IMR-90 (cell line): Measurements from ENCODE around the gene SMAD2. TPM values are rescaled to one million over a fixed set of nuclear protein-coding genes. Genes with fewer than 3 reads are reported as not detected.

Source experiments
- ATAC-seq: fragments of 200-7000 bp; cut with Tn5 transposase; 2 replicates; pipeline ENCODE4 v1.9.1; 2020; ENCODE audit warnings: low read depth, mild to moderate bottlenecking, moderate library complexity
- BruUV-seq: library from RNA; stranded (reverse); fragments of 400-500 nt; replicated peaks from 2 replicates; lab custom pipeline; 2021; lab: Mats Ljungman, UMichigan
- CTCF ChIA-PET: fragments of 300-600 bp; formaldehyde crosslinking; extraction: SDS; loops from one replicate; lab custom pipeline; 2021; ENCODE audit warnings: antibody characterized with exemption; lab: Yijun Ruan, JAX
- POLR2A ChIA-PET: fragments of 300-600 bp; sonication (Branson Sonifier 250); formaldehyde crosslinking; loops from one replicate; lab custom pipeline; 2022; ENCODE audit warnings: antibody characterized with exemption; ENCODE audit not compliant: unreplicated experiment; lab: Charles Lee
- DNase-seq: peaks from one replicate; pipeline ENCODE4 v3.0.0; 2013
- H2AFZ ChIP-seq: replicated peaks from 2 replicates; pipeline ENCODE3; 2013; ENCODE audit warnings: low read length, mild to moderate bottlenecking; ENCODE audit not compliant: poor library complexity
- H2AK5ac ChIP-seq: 2 replicates; pipeline ENCODE4 v1.6.1; 2013; ENCODE audit warnings: low read depth, low read length, inconsistent platforms
- H2AK9ac ChIP-seq: replicated peaks from 2 replicates; pipeline ENCODE3; 2013; ENCODE audit warnings: mild to moderate bottlenecking, low read depth, low read length, moderate library complexity; ENCODE audit not compliant: poor library complexity
- H2BK120ac ChIP-seq: 2 replicates; pipeline ENCODE4 v1.6.1; 2013; ENCODE audit warnings: low read depth, low read length, inconsistent platforms
- H2BK15ac ChIP-seq: 3 replicates; pipeline ENCODE4 v1.6.1; 2013; ENCODE audit warnings: low read depth, low read length, inconsistent platforms
- H2BK20ac ChIP-seq: 2 replicates; pipeline ENCODE4 v1.6.1; 2013; ENCODE audit warnings: low read depth, mild to moderate bottlenecking, inconsistent platforms, low read length, moderate library complexity
- H2BK5ac ChIP-seq: 2 replicates; pipeline ENCODE4 v1.6.1; 2013; ENCODE audit warnings: mild to moderate bottlenecking, low read depth, low read length, inconsistent platforms; ENCODE audit not compliant: poor library complexity, severe bottlenecking
- H3K14ac ChIP-seq: replicated peaks from 2 replicates; pipeline ENCODE4 v1.6.1; 2013; ENCODE audit warnings: low read depth, low read length, inconsistent platforms
- H3K18ac ChIP-seq: 2 replicates; pipeline ENCODE4 v1.6.1; 2013; ENCODE audit warnings: low read depth, low read length, control low read depth
- H3K23ac ChIP-seq: 2 replicates; pipeline ENCODE4 v1.6.1; 2013; ENCODE audit warnings: low read depth, low read length, inconsistent platforms
- H3K27ac ChIP-seq: 2 replicates; pipeline ENCODE4 v1.5.1; 2013; ENCODE audit warnings: mild to moderate bottlenecking, control low read depth, low read length; ENCODE audit not compliant: insufficient read depth
- H3K27me3 ChIP-seq: 2 replicates; pipeline ENCODE4 v1.6.1; 2013; ENCODE audit warnings: low read length; ENCODE audit not compliant: control insufficient read depth, insufficient read depth
- H3K36me3 ChIP-seq: 2 replicates; pipeline ENCODE4 v1.6.1; 2013; ENCODE audit warnings: low read length, mixed read lengths; ENCODE audit not compliant: control insufficient read depth, insufficient read depth
- H3K4ac ChIP-seq: 2 replicates; pipeline ENCODE4 v1.6.1; 2013; ENCODE audit warnings: low read depth, low read length, inconsistent platforms
- H3K4me1 ChIP-seq: 2 replicates; pipeline ENCODE4 v1.6.1; 2013; ENCODE audit warnings: low read length, mixed read lengths; ENCODE audit not compliant: control insufficient read depth, insufficient read depth
- H3K4me2 ChIP-seq: 2 replicates; pipeline ENCODE4 v1.6.1; 2013; ENCODE audit warnings: low read depth, mild to moderate bottlenecking, control low read depth, low read length, moderate library complexity
- H3K4me3 ChIP-seq: 2 replicates; pipeline ENCODE4 v1.5.1; 2013; ENCODE audit warnings: low read depth, mild to moderate bottlenecking, control low read depth, low read length, moderate library complexity; ENCODE audit not compliant: insufficient read depth
- H3K56ac ChIP-seq: 2 replicates; pipeline ENCODE4 v1.6.1; 2013; ENCODE audit warnings: low read length, inconsistent platforms; ENCODE audit not compliant: insufficient read depth; ENCODE audit errors: extremely low read depth
- H3K79me1 ChIP-seq, 2 experiments: 2 replicates each; pipeline ENCODE4 v1.6.1; 2013; ENCODE audit warnings: low read length in 2 of 2, inconsistent platforms in 1 of 2, low read depth in 1 of 2
- H3K9ac ChIP-seq: 2 replicates; pipeline ENCODE4 v1.6.1; 2013; ENCODE audit warnings: low read depth, low read length, control low read depth
- H3K9me1 ChIP-seq: 2 replicates; pipeline ENCODE4 v1.6.1; 2013; ENCODE audit warnings: low read length, inconsistent platforms; ENCODE audit not compliant: insufficient read depth
- H3K9me3 ChIP-seq: 2 replicates; pipeline ENCODE4 v1.6.1; 2013; ENCODE audit warnings: low read length; ENCODE audit not compliant: control insufficient read depth, insufficient read depth
- H4K20me1 ChIP-seq: 2 replicates; pipeline ENCODE4 v1.6.1; 2013; ENCODE audit warnings: low read length, inconsistent platforms; ENCODE audit not compliant: insufficient read depth
- H4K5ac ChIP-seq: 2 replicates; pipeline ENCODE4 v1.6.1; 2013; ENCODE audit warnings: mild to moderate bottlenecking, low read depth, low read length, control low read depth
- H4K8ac ChIP-seq, 2 experiments: 2 replicates each; pipeline ENCODE4 v1.6.1; 2013; ENCODE audit warnings: low read depth in 2 of 2, low read length in 2 of 2, control low read depth in 1 of 2, inconsistent platforms in 1 of 2
- H4K91ac ChIP-seq: 2 replicates; pipeline ENCODE4 v1.6.1; 2013; ENCODE audit warnings: low read depth, low read length, inconsistent platforms; ENCODE audit not compliant: insufficient read depth
- CEBPB ChIP-seq: IDR thresholded peaks from 2 replicates; pipeline ENCODE4 v1.6.1; 2012; ENCODE audit warnings: low read depth, low read length, improper control_type of control experiment
- CHD1 ChIP-seq: IDR thresholded peaks from 2 replicates; pipeline ENCODE4 v1.6.1; 2012; ENCODE audit warnings: low read depth, low read length, improper control_type of control experiment
- FOS ChIP-seq: fragments of 150-350 bp; IDR thresholded peaks from 2 replicates; pipeline ENCODE4 v1.6.1; 2016; ENCODE audit warnings: low read depth, low read length
- MXI1 ChIP-seq: IDR thresholded peaks from 2 replicates; pipeline ENCODE4 v1.6.1; 2012; ENCODE audit warnings: low read depth, mild to moderate bottlenecking, low read length, moderate library complexity, borderline replicate concordance
- NFE2L2 ChIP-seq: fragments of 150-350 bp; IDR thresholded peaks from 2 replicates; pipeline ENCODE4 v1.6.1; 2016; ENCODE audit warnings: low read depth, mild to moderate bottlenecking, low read length
- RFX5 ChIP-seq: IDR thresholded peaks from 2 replicates; pipeline ENCODE4 v1.8.0; 2012; ENCODE audit warnings: low read depth, mild to moderate bottlenecking, low read length, moderate library complexity
- WGBS, 2 experiments: methylation state at CpG; one replicate each; pipeline versions ENCODE4 v1.1.5 to v1.1.7; 2013; ENCODE audit warnings: missing lambda C conversion rate in 2 of 2; ENCODE audit not compliant: insufficient read length in 1 of 2; ENCODE audit errors: extremely low coverage in 2 of 2; 5-methylcytosine and 5-hydroxymethylcytosine counted together
- dilution Hi-C: fragments of 300-500 bp; cut with HindIII; formaldehyde crosslinking; loops from one replicate; pipeline ENCODE4 v1.14.3; 2018; ENCODE audit warnings: low sequenced_read_pairs; ENCODE audit not compliant: unreplicated experiment
- in situ Hi-C: fragments of 300-500 bp; cut with MboI; formaldehyde crosslinking; loops from 3 replicates; pipeline ENCODE4 v1.14.3; 2019; ENCODE audit warnings: low sequenced_read_pairs, inconsistent platforms, mixed read lengths
- intact Hi-C: fragments of 100-400 bp; cut with micrococcal nuclease; formaldehyde crosslinking; loops from 2 replicates; pipeline ENCODE4 v1.10.0; 2022
- polyA plus RNA-seq, 3 experiments: library from polyadenylated mRNA; depleted of rRNA; stranded (reverse); fragments of >200 nt; gene quantifications; 2 replicates each; pipeline ENCODE4 v1.2.3, GENCODE V29; 2012; ENCODE audit warnings: low replicate concordance in 1 of 3
- total RNA-seq: library from RNA; depleted of rRNA; stranded (reverse); fragments of >200 nt; gene quantifications from 2 replicates; pipeline ENCODE4 v1.2.3, GENCODE V29; 2012
- TF ChIP-seq, protein P1 (sequence below): fragments of 150-350 bp; IDR thresholded peaks from 2 replicates; pipeline ENCODE4 v1.6.1; 2017; ENCODE audit warnings: mild to moderate bottlenecking, antibody characterized with exemption, low read length, low read depth
- TF ChIP-seq, protein P2 (sequence below): conservative IDR thresholded peaks from 2 replicates; pipeline ENCODE4 v1.5.1; 2012; ENCODE audit warnings: mild to moderate bottlenecking, low read depth, low read length, improper control_type of control experiment
- TF ChIP-seq, protein P3 (sequence below): fragments of 150-350 bp; IDR thresholded peaks from 2 replicates; pipeline ENCODE4 v1.6.1; 2016; ENCODE audit warnings: low read depth, mild to moderate bottlenecking, low read length, moderate library complexity, borderline replicate concordance

The SMAD2 gene
- total and polyA plus RNA-seq, 2 of the 4 experiments (the other 2 are of a cell fraction): 41.7 to 171 TPM

DNA sequence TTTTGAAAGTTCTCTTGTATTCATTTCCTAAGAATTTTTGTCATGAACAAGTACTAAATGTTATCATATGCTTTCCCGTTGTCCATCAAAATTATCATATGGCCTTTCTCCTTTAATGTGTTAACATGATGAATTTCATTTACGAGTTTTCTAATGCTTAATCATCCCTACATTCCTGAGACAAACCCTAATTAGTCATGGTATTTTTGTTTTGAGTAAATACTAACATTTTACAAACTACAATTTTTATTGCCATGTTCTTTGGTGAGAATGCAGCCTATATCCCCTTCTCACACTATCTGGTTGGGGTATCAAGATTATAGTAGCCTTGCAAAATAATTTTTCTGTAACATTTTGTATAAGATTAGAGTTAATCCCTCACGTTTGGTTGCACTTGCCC is 14.5 kb downstream of the SMAD2 start:
- H4K5ac ChIP-seq: no peak overlapping the region
- DNase-seq (no peak), ATAC-seq (no peak)
- H3K4me2 ChIP-seq: no peak overlapping the region
- no peak overlapping the region for H3K27ac ChIP-seq
- no peak overlapping the region for H4K8ac ChIP-seq
- no peak overlapping the region for H3K14ac ChIP-seq
- no peak overlapping the region for H3K23ac ChIP-seq
- H2AFZ ChIP-seq: no peak overlapping the region
- peaks cover 7% of the 10 kb centered on the region for H3K9me1 ChIP-seq
- H3K9me3 ChIP-seq: no peaks in the 10 kb centered on the region
- H3K18ac ChIP-seq: no peak overlapping the region
- no peak overlapping the region for H3K56ac ChIP-seq
- peaks cover 19 to 64% of the 10 kb centered on the region in 2 experiments for H3K79me1 ChIP-seq
- CTCF ChIA-PET: no interaction called here
- H3K27me3 ChIP-seq: no peaks in the 10 kb centered on the region
- H2AK5ac ChIP-seq: no peak overlapping the region
- no peak overlapping the region for H3K9ac ChIP-seq
- intact Hi-C loops (no loop called here), in situ Hi-C loops (no loop called here), dilution Hi-C loops (no loop called here)
- H2BK120ac ChIP-seq: no peak overlapping the region
- no peak overlapping the region for H2BK15ac ChIP-seq
- TF ChIP-seq NFE2L2 (no peak), CHD1 (no peak), MXI1 (no peak), CEBPB (no peak), FOS (no peak), RFX5 (no peak)
- TF ChIP-seq, protein P1, sequence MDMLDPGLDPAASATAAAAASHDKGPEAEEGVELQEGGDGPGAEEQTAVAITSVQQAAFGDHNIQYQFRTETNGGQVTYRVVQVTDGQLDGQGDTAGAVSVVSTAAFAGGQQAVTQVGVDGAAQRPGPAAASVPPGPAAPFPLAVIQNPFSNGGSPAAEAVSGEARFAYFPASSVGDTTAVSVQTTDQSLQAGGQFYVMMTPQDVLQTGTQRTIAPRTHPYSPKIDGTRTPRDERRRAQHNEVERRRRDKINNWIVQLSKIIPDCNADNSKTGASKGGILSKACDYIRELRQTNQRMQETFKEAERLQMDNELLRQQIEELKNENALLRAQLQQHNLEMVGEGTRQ: no peak
- TF ChIP-seq, protein P2, sequence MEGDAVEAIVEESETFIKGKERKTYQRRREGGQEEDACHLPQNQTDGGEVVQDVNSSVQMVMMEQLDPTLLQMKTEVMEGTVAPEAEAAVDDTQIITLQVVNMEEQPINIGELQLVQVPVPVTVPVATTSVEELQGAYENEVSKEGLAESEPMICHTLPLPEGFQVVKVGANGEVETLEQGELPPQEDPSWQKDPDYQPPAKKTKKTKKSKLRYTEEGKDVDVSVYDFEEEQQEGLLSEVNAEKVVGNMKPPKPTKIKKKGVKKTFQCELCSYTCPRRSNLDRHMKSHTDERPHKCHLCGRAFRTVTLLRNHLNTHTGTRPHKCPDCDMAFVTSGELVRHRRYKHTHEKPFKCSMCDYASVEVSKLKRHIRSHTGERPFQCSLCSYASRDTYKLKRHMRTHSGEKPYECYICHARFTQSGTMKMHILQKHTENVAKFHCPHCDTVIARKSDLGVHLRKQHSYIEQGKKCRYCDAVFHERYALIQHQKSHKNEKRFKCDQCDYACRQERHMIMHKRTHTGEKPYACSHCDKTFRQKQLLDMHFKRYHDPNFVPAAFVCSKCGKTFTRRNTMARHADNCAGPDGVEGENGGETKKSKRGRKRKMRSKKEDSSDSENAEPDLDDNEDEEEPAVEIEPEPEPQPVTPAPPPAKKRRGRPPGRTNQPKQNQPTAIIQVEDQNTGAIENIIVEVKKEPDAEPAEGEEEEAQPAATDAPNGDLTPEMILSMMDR: no peak
- TF ChIP-seq, protein P3, sequence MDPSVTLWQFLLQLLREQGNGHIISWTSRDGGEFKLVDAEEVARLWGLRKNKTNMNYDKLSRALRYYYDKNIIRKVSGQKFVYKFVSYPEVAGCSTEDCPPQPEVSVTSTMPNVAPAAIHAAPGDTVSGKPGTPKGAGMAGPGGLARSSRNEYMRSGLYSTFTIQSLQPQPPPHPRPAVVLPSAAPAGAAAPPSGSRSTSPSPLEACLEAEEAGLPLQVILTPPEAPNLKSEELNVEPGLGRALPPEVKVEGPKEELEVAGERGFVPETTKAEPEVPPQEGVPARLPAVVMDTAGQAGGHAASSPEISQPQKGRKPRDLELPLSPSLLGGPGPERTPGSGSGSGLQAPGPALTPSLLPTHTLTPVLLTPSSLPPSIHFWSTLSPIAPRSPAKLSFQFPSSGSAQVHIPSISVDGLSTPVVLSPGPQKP: no peak
- H4K91ac ChIP-seq: no peak overlapping the region
- POLR2A ChIA-PET: no interaction called here
- WGBS, 2 experiments: no CpG with 5 or more reads among the region's 3 CpGs
- H3K4me3 ChIP-seq: no peak overlapping the region
- no peak overlapping the region for H2BK5ac ChIP-seq
- H3K4ac ChIP-seq: no peak overlapping the region
- peaks cover 69% of the 10 kb centered on the region for H4K20me1 ChIP-seq
- no peak overlapping the region for H2BK20ac ChIP-seq
- H2AK9ac ChIP-seq: no peak overlapping the region
- no TSS peak for BruUV-seq
- H3K36me3 ChIP-seq: no peaks in the 10 kb centered on the region; the same call in 1 of the 2 replicates
- H3K4me1 ChIP-seq: no peaks in the 10 kb centered on the region; the same call in 1 of the 2 replicates
